ENCODE measurements around the gene KRT17. TPM values are rescaled to one million over a fixed set of nuclear protein-coding genes. Genes with fewer than 3 reads are reported as not detected.
"Not testable (repeated sequence)": the region's sequence is repeated elsewhere in the genome, so short reads cannot be mapped to it uniquely, and the experiment has no call there.

Gene KRT17
- total and polyA plus RNA-seq, 2 of the 4 experiments (the other 2 are of a cell fraction), result 2.5 to 4.6 TPM

GRCh38 chr17:41622340-41623183 is 1.8 kb downstream of the KRT17 start:
- H4K8ac ChIP-seq (ENCODE audit: low read depth in 2 of 2, low read length in 2 of 2); H3K9ac ChIP-seq (ENCODE audit: low read depth, low read length); H3K9me3 ChIP-seq (ENCODE audit: control insufficient read depth, insufficient read depth, low read length); ATAC-seq (ENCODE audit: low read depth); H3K27ac ChIP-seq (ENCODE audit: insufficient read depth, low read length); CTCF ChIA-PET; H2BK120ac ChIP-seq (ENCODE audit: low read depth, low read length); H3K36me3 ChIP-seq (ENCODE audit: control insufficient read depth, insufficient read depth, low read length); H2AK5ac ChIP-seq (ENCODE audit: low read depth, low read length); H2AK9ac ChIP-seq (replicated peaks; ENCODE audit: low read depth, low read length, poor library complexity); H3K56ac ChIP-seq (ENCODE audit: extremely low read depth, insufficient read depth, low read length); H2AFZ ChIP-seq (replicated peaks; ENCODE audit: low read length, poor library complexity); BruUV-seq (replicated peaks); H2BK15ac ChIP-seq (ENCODE audit: low read depth, low read length); H3K4ac ChIP-seq (ENCODE audit: low read depth, low read length); H4K5ac ChIP-seq (ENCODE audit: low read depth, low read length); H3K14ac ChIP-seq (replicated peaks; ENCODE audit: low read depth, low read length); DNase-seq; in situ Hi-C loops (cut with MboI; ENCODE audit: low sequenced_read_pairs); H3K4me3 ChIP-seq (ENCODE audit: insufficient read depth, low read depth, low read length); H2BK20ac ChIP-seq (ENCODE audit: low read depth, low read length); H3K9me1 ChIP-seq (ENCODE audit: insufficient read depth, low read length); H4K20me1 ChIP-seq (ENCODE audit: insufficient read depth, low read length); dilution Hi-C loops (cut with HindIII; ENCODE audit: low sequenced_read_pairs, unreplicated experiment); POLR2A ChIA-PET (ENCODE audit: unreplicated experiment); H2BK5ac ChIP-seq (ENCODE audit: low read depth, low read length, poor library complexity, severe bottlenecking); H4K91ac ChIP-seq (ENCODE audit: insufficient read depth, low read depth, low read length); H3K79me1 ChIP-seq (ENCODE audit: low read depth in 1 of 2, low read length in 2 of 2); H3K4me2 ChIP-seq (ENCODE audit: low read depth, low read length); H3K23ac ChIP-seq (ENCODE audit: low read depth, low read length); intact Hi-C loops (cut with micrococcal nuclease); H3K4me1 ChIP-seq (ENCODE audit: control insufficient read depth, insufficient read depth, low read length); H3K18ac ChIP-seq (ENCODE audit: low read depth, low read length): not testable (repeated sequence)
- peaks cover 27% of the 10 kb centered on the region for H3K27me3 ChIP-seq (ENCODE audit: control insufficient read depth, insufficient read depth, low read length)
- WGBS, 2 experiments (ENCODE audit: extremely low coverage in 2 of 2, insufficient read length in 1 of 2), result 59% methylated on average over 3 of the region's 19 CpGs; no CpG with 5 or more reads in 1 of the 2 experiments

Data from IMR-90 (cell line).